Stimulated activated CD4-positive, alpha-beta T cell treated with anti-CD3 and anti-CD28 coated beads, TNF-alpha, amount 100 ng/mL, for 1 hour (primary cell): Measurements from ENCODE around the gene NOL4L.

ENCODE experiments used
- DNase-seq, 3 donors: peaks; one replicate each; pipeline ENCODE4 v3.0.0-alpha.2; 2020; ENCODE audit warnings: low read depth in 3 of 3, low spot score in 1 of 3

The NOL4L gene

GRCh38 chr20:32577023-32577422 lies 8.1 kb downstream of the NOL4L start:
- DNase-seq: no peak

DNA sequence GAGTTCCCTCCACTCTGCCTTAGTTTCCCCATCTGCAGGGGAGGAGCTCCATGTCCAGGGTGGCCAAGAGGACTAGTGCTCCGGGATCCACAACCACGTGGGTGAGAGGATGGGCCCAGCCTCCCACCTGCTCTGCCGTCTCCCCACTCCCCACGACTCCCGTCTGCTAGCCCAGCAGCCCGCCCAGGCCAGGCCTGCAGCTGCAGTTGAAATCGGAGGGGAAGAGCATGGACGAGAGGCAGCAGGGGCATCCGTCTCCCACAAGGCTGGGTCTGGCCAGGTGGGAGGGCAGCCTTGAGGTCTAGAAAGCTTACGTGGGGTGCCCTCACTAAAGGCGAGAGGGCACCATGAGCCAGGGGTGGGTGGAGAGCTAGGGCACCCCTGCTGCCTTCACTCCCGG lies 8.6 kb downstream of the NOL4L start:
- no peak for DNase-seq

DNA sequence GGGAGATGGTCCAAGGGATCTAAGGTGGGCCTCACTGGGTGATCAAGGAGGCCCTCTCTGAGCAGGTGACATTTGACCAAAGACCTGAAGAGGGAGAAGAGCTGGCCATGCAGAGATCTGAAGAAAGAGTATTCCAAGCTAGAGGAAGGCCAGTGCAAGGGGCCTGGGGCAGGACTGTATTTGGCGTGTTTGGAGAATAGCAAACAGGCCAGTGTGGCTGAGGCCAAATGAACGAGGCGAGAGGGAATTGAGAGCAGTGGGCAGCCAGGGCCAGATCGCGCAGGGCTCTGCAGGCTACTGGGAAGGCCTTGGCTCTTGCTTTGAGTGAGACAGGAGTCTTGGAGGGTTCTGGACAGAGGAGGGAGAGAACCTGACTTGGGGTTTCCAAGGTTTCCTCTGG lies 9.3 kb downstream of the NOL4L start:
- no peak for DNase-seq

DNA sequence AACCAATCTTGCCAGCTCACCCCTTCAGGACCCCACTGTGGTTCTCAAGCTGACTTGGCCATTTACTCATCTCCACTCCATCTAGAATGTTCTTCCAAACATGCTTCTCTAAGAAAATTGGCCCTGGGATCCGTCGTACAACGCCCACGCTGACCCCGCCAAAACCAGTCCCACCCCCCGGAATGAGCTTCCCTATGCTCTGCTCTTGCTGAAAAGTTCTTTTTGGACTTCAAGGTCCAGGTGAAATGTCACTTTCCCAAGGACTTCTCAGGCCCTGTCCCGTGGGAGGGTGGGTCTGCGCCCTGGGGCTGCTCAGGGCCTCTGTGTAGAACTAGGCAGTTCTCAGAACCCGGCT lies 9.9 kb downstream of the NOL4L start:
- no peak for DNase-seq

DNA sequence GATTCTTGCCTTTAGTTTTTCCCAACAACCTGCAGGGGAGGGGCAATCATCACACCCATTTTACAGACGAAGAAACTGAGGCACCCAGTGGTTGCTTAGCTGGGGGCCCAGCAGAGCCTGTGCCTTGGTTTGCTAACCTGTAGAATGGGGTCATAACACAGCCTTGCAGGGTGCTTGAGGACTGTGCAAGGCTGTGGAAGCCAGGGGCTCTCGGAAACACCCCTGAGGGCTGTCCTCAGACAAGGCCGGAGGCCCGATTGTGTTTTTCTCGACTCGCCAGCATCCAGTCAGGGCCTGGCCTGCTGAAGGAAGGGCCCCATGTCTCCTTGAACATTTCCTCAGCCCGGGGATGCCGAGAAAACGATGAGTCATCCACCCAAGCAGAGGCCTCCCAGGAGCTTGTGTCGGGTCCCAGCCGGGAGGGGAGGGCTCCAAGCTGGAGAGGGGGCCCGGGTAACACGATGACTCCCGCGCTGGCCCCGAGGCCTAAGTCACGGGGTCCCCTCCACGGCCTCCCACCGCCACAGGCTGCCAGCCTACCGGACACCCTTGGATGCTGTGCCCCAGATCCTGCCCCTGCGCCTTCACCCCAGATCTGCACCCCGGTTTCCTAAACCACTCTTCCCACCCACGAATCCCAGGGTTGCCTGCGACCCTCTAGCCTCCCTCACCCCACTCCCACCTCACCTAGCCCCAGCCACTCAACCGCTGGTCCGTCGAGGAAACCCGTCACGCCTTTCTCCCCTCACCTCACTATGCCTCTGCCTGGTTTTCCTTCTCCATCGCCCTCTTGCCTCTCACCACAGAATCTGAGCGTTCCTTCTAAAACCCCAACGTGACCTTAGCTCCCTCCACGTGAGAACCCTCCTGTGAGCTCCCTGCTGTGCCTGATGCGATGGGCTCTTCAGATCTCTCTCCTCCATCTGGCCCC lies 10.6 kb downstream of the NOL4L start:
- DNase-seq: no peak

DNA sequence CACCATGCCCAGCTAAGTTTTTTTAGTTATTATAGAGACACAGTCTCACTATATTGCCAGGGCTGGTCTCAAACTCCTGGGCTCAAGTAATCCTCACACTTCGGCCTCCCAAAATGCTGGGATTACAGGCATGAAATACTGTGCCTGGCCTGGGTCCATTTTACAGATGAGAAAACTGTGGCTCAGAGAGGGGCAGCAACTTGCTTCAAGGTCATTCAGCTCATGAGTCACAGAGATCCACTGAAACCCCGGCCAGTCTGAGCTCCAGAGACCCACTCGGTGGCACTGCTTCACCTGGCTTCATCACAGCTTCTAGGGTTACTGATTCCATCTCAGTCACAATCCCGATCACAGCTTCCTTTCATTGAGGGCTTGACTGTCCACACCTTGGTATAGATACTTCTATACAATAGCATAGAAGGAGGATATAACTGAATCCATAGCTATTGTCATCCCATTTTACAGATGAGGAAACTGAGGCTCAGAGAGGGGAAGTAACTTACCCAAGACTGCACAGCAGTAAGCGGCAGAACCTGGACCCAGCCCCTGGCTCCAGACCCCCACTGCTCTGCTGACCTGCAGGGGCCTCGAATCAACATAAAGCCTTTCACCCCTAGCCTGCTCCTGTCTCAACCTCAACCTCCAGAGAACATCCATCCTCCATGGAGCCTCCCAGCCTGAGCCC lies 11.8 kb downstream of the NOL4L start:
- no peak for DNase-seq

- DNase-seq: no peak
These were observed 12.7 kb downstream of the NOL4L start for GRCh38 chr20:32572271-32572968.

GRCh38 chr20:32571566-32571965 lies 13.6 kb downstream of the NOL4L start:
- DNase-seq: no peak

- DNase-seq: no peak
These were observed 14.5 kb downstream of the NOL4L start for GRCh38 chr20:32570401-32571190.

DNA sequence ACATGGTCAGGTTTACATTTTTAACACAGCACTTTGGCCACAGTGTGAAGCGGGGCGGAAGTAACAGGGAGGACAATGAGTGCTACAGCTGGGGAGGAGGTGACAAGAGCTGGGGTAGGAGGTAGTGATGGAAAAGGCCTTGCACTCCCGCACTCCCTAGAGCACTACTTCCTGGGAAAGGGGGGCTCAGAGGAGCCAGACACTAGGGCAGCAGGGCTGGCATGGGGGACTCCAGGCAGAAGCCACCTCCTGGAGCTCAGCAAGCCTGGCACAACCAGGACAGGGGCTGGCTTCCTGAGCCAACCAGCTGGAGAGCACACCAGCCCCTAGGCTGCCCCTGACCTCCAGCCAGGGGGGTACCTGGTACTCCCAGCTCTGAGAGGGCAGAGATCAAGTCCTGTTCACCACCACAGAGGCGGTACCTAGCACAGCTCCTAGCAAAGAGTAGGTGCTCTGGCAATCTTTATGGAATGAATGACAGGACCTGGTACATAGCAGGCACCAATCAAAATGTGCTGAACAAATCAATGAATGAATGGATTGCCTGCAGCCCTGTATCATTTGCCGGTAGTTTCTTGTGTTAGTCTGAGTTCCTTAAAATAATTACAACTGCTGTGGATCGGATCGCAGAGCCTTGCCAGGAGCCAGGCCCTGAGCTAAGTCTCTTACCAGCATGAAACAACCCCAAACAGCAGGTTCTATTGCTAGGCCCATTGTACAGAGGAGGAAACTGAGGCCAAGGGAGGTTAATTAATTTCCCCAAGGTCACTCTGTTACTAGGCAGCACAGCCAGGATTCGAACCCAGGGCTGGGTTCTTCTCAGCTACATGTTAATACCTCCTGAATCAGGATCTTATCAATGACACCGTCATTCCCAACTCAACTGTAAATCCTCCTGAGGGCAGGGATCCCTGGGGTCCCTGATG lies 15.5 kb downstream of the NOL4L start:
- DNase-seq: no peak

DNA sequence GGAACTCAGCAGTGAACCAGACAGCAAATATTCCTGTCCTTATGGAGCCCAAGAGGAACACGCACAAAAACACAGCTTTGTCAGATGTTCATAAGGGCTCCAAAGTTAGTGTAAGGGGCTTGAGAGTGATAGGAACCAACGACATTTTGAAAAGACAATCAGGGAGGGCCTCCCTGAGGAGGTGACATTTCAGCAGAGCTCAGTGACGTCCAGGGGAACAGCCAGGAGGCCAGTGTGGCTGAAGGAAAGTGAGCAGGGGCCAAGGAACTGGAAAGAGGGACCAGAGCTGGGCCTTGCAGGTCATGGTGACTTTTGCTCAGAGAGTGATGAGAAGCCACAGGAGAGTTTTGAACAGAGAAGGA lies 16.1 kb downstream of the NOL4L start:
- no peak for DNase-seq

- no peak for DNase-seq
These were observed 17.6 kb downstream of the NOL4L start for GRCh38 chr20:32567384-32568178.

- DNase-seq: no peak
These were observed 18.5 kb downstream of the NOL4L start for GRCh38 chr20:32566379-32567374.

DNA sequence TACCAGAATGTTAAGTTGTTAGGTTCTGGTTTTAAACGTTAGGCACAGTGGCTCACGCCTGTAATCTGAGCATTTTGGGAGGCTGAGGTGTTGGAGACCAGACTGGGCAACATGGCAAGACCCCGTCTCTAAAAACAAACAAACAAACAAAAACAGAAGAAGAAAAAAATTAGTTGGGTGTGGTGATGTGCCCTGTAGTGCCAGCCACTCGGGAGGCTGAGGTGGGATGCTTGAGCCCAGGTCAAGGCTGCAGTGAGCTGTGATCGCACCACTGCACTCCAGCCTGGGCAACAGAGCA lies 19.4 kb downstream of the NOL4L start:
- no peak for DNase-seq

GRCh38 chr20:32564921-32565734 lies 20.0 kb downstream of the NOL4L start:
- no peak for DNase-seq

DNA sequence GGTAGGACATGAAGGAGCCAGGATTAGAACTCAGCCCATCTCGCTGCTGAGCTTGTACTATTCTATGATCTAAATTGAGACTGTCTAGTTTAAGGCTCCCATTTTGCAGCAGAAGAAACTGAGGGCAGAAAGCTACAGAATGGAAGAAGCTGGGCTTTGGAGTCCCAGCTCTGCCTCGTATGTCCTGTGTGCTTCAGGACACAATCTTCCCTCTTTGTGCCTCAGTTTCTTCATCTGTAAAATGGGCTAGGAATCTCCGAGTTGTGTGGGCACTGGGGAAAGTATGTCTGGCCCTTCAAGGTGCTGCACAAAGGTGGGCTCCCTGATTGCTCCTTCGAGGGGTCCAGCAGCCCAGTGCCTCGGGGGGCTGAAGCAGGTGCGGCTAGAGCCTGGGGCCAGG lies 20.7 kb downstream of the NOL4L start:
- no peak for DNase-seq
